Activated CD8-positive, alpha-beta memory T cell treated with anti-CD3 and anti-CD28 coated beads, Interleukin-2, amount 50 U/mL, for 48 hours (primary cell): Measurements from ENCODE around the gene CPEB4.

Experiments used
- DNase-seq: peaks from one replicate; pipeline ENCODE4 v3.0.0-alpha.2; 2020

Gene CPEB4

GRCh38 chr5:173885475-173886010 lies 2.6 kb upstream of the CPEB4 start:
- DNase-seq, result no peak

- no peak for DNase-seq
Observed at GRCh38 chr5:173886150-173886549, 2.0 kb upstream of the CPEB4 start.

GRCh38 chr5:173888473-173889131 lies 453 bp downstream of the CPEB4 start:
- DNase-seq, result peak; percentile 54

- no peak for DNase-seq
Observed at GRCh38 chr5:173890195-173890991, 2.2 kb downstream of the CPEB4 start.

- DNase-seq, result no peak
Observed at GRCh38 chr5:173891308-173892116, 3.4 kb downstream of the CPEB4 start.

- no peak for DNase-seq
Observed at GRCh38 chr5:173893192-173893561, 5.0 kb downstream of the CPEB4 start.

- no peak for DNase-seq
Observed at GRCh38 chr5:173895401-173896165, 7.4 kb downstream of the CPEB4 start.

GRCh38 chr5:173896631-173897030 lies 8.5 kb downstream of the CPEB4 start:
- no peak for DNase-seq

- DNase-seq, result no peak
Observed at GRCh38 chr5:173901705-173902104, 13.6 kb downstream of the CPEB4 start.

GRCh38 chr5:173902334-173902733 lies 14.2 kb downstream of the CPEB4 start:
- no peak for DNase-seq

- DNase-seq, result no peak
Observed at GRCh38 chr5:173902743-173903142, 14.6 kb downstream of the CPEB4 start.

- no peak for DNase-seq
Observed at GRCh38 chr5:173903396-173904140, 15.4 kb downstream of the CPEB4 start.

GRCh38 chr5:173904151-173904550 lies 16.0 kb downstream of the CPEB4 start:
- no peak for DNase-seq

GRCh38 chr5:173907284-173907683 lies 19.1 kb downstream of the CPEB4 start:
- no peak for DNase-seq

- no peak for DNase-seq
Observed at GRCh38 chr5:173907686-173908371, 19.7 kb downstream of the CPEB4 start.

GRCh38 chr5:173909199-173909598 lies 21.1 kb downstream of the CPEB4 start:
- DNase-seq, result no peak

- DNase-seq, result no peak
Observed at GRCh38 chr5:173910215-173910614, 22.1 kb downstream of the CPEB4 start.

- no peak for DNase-seq
Observed at GRCh38 chr5:173911623-173912022, 23.5 kb downstream of the CPEB4 start.

GRCh38 chr5:173913686-173914321 lies 25.7 kb downstream of the CPEB4 start:
- no peak for DNase-seq

- DNase-seq, result no peak
Observed at GRCh38 chr5:173915310-173916014, 27.3 kb downstream of the CPEB4 start.
